Uterus (tissue), 2 donors: ENCODE measurements around the gene RANBP10.

Source experiments
- CTCF ChIP-seq, 4 experiments: fragments of 200-600 bp in 2 of 4; fragments of 450-650 bp in 2 of 4; sonication (generic) in 2 of 4; IDR thresholded peaks; one replicate each; pipeline ENCODE4 v1.5.1; 2016 to 2019; ENCODE audit warnings: antibody characterized with exemption in 4 of 4, mild to moderate bottlenecking in 2 of 4, moderate library complexity in 1 of 4
- POLR2A ChIP-seq, 2 donors: fragments of 450-650 bp; IDR thresholded peaks; one replicate each; pipeline ENCODE4 v1.6.1; 2016; ENCODE audit warnings: antibody characterized with exemption in 2 of 2, mild to moderate bottlenecking in 1 of 2, moderate library complexity in 1 of 2

DNA sequence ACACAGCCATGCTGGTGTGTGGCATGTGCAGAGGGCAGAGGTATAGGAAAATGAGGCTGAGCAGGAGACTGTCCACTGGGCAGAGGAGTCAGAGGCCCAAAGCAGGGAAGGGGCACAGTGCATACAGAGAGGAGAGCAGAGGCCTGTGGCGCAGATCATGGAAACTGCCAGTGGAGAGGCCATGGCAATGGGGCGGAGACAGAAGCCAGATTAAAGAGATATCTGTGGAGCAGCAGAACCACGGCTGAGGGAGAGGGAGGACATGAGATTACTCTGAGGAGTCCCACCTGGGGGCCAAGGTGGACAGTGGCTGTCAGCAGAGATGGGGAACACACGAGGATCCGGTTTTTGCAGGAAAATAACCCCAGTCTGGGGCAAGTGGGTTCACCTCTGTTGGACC lies 43.3 kb downstream of the RANBP10 start:
- TF ChIP-seq POLR2A (IDR thresholded peaks at IDR 0.05) (no peak), CTCF (IDR thresholded peaks at IDR 0.05) (no peak)
